ENCODE measurements around the gene SGCD.

DNA sequence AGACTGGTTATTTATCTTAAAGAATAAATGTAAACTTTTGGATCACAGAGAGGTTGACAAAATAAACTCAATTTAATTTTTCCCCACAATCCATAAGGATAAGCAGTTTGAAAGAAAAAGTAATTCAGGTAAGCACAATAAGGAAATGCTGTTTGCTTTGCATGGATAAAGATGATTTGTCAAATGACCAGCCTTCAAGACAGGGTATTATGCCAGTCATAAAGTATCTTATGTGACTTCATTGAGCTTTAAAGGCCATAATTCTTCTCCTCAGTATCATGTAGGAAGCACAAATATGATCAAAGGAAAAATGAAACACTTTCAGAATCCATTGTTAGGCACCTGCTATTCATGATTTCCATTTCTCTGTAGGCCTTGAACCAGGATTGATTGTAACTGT is 342.5 kb downstream of the SGCD start:
- TF ChIP-seq, protein P1, sequence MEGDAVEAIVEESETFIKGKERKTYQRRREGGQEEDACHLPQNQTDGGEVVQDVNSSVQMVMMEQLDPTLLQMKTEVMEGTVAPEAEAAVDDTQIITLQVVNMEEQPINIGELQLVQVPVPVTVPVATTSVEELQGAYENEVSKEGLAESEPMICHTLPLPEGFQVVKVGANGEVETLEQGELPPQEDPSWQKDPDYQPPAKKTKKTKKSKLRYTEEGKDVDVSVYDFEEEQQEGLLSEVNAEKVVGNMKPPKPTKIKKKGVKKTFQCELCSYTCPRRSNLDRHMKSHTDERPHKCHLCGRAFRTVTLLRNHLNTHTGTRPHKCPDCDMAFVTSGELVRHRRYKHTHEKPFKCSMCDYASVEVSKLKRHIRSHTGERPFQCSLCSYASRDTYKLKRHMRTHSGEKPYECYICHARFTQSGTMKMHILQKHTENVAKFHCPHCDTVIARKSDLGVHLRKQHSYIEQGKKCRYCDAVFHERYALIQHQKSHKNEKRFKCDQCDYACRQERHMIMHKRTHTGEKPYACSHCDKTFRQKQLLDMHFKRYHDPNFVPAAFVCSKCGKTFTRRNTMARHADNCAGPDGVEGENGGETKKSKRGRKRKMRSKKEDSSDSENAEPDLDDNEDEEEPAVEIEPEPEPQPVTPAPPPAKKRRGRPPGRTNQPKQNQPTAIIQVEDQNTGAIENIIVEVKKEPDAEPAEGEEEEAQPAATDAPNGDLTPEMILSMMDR (conservative IDR thresholded peaks at IDR 0.05; ENCODE audit: low read length), result no peak
- no peak for TF ChIP-seq EZH2phosphoT487 (IDR thresholded peaks at IDR 0.05; ENCODE audit: borderline replicate concordance, low read depth, low read length)

Data from OCI-LY7 (cell line).